K562 (cell line): Measurements from ENCODE around the gene DMAC2. TPM values are rescaled to one million over a fixed set of nuclear protein-coding genes. Genes with fewer than 3 reads are reported as not detected.

Experiments used
- CCNT2 ChIP-seq: IDR thresholded peaks from 2 replicates; pipeline ENCODE4 v1.6.1; 2011; ENCODE audit warnings: borderline replicate concordance, low read depth, mild to moderate bottlenecking, moderate library complexity, mixed read lengths, low read length; ENCODE audit not compliant: insufficient read length; ENCODE audit errors: extremely low read depth
- DPF2 ChIP-seq: fragments of 450-650 bp; IDR thresholded peaks from 2 replicates; pipeline ENCODE4 v1.6.1; 2016
- ETV6 ChIP-seq, 3 experiments: fragments of 150-350 bp in 1 of 3; sonication (generic) in 1 of 3; formaldehyde crosslinking in 1 of 3; IDR thresholded peaks; 2 replicates each; pipeline versions ENCODE4 v1.6.1 to v1.8.0; 2014 to 2022; ENCODE audit warnings: borderline replicate concordance in 2 of 3, low read depth in 2 of 3, antibody characterized with exemption in 1 of 3, low read length in 1 of 3, mild to moderate bottlenecking in 1 of 3, missing genetic modification reagents in 1 of 3
- FOXA3 ChIP-seq, 2 experiments: fragments of 450-650 bp in 1 of 2; sonication (generic) in 1 of 2; formaldehyde crosslinking; IDR thresholded peaks in 1 of 2; conservative IDR thresholded peaks in 1 of 2; 2 replicates each; pipeline versions ENCODE4 v1.4.0 to v1.8.0; 2020 to 2022; ENCODE audit warnings: mild to moderate bottlenecking in 2 of 2, missing genetic modification reagents in 1 of 2
- LEF1 ChIP-seq: fragments of 450-650 bp; IDR thresholded peaks from 2 replicates; pipeline ENCODE4 v1.6.1; 2016; ENCODE audit warnings: mild to moderate bottlenecking
- NFRKB ChIP-seq: fragments of 450-650 bp; IDR thresholded peaks from 2 replicates; pipeline ENCODE4 v1.6.1; 2016; ENCODE audit warnings: low read depth
- OTX1 ChIP-seq: fragments of 450-650 bp; formaldehyde crosslinking; IDR thresholded peaks from 2 replicates; pipeline ENCODE4 v1.4.0; 2022; ENCODE audit warnings: mild to moderate bottlenecking
- POLR2AphosphoS5 ChIP-seq: IDR thresholded peaks from 2 replicates; pipeline ENCODE4 v1.6.1; 2011; ENCODE audit warnings: mild to moderate bottlenecking, low read depth, low read length, moderate library complexity; ENCODE audit not compliant: control insufficient read depth, insufficient read depth
- POLR2B ChIP-seq: fragments of 450-650 bp; IDR thresholded peaks from 2 replicates; pipeline ENCODE4 v1.6.1; 2018; ENCODE audit warnings: low read depth; ENCODE audit not compliant: partially characterized antibody
- POLR2G ChIP-seq: fragments of 200-400 bp; formaldehyde crosslinking; IDR thresholded peaks from 2 replicates; pipeline ENCODE4 v1.6.1; 2017; ENCODE audit warnings: low read depth, mild to moderate bottlenecking, antibody characterized with exemption, low read length, moderate library complexity
- RBFOX2 ChIP-seq: fragments of 200-400 bp; formaldehyde crosslinking; IDR thresholded peaks from 2 replicates; pipeline ENCODE4 v1.6.1; 2017; ENCODE audit warnings: low read depth, mild to moderate bottlenecking, low read length, moderate library complexity
- RCOR1 ChIP-seq, 2 experiments: IDR thresholded peaks; 2 replicates each; pipeline ENCODE4 v1.6.1; 2012; ENCODE audit warnings: low read depth in 2 of 2, low read length in 2 of 2, borderline replicate concordance in 1 of 2, improper control_type of control experiment in 1 of 2
- RREB1 ChIP-seq: fragments of 250-450 bp; sonication (Bioruptor Pico); IDR thresholded peaks from 2 replicates; pipeline ENCODE4 v1.4.0; 2020
- SP1 ChIP-seq: sonication (generic); formaldehyde crosslinking; IDR thresholded peaks from 2 replicates; pipeline ENCODE4 v1.8.1; 2022; ENCODE audit warnings: mild to moderate bottlenecking, missing genetic modification reagents
- SUPT5H ChIP-seq: fragments of 450-650 bp; IDR thresholded peaks from 2 replicates; pipeline ENCODE4 v1.6.1; 2016
- TAL1 ChIP-seq: fragments of 450-650 bp; IDR thresholded peaks from 2 replicates; pipeline ENCODE4 v1.6.1; 2016; ENCODE audit warnings: mild to moderate bottlenecking
- ZBTB26 ChIP-seq: fragments of 450-650 bp; formaldehyde crosslinking; IDR thresholded peaks from 2 replicates; pipeline ENCODE4 v1.4.0; 2022; ENCODE audit warnings: missing genetic modification characterization
- ZEB2 ChIP-seq: fragments of 450-650 bp; IDR thresholded peaks from 2 replicates; pipeline ENCODE4 v1.6.1; 2016
- ZNF830 ChIP-seq: fragments of 250-450 bp; sonication (Bioruptor Pico); IDR thresholded peaks from 2 replicates; pipeline ENCODE4 v1.5.0; 2021; ENCODE audit warnings: mild to moderate bottlenecking
- polyA plus RNA-seq, 8 experiments: library from polyadenylated mRNA; depleted of rRNA in 4 of 8; stranded (reverse) in 5 of 8; unstranded in 3 of 8; fragments of >200 nt; fragmentation: Nextera tagmentation in 2 of 8; fragmentation: Illumina TruSeq in 1 of 8; extraction: Ambion mirVana in 2 of 8; extraction: Trizol in 1 of 8; gene quantifications; 2 replicates each; pipeline versions ENCODE4 v1.2.1 to v1.2.3, GENCODE V29; 2011 to 2014; ENCODE audit warnings: inconsistent platforms in 1 of 8, missing spikeins in 1 of 8
- total RNA-seq, 7 experiments: library from RNA; depleted of rRNA in 6 of 7; stranded (reverse); fragments of >200 nt in 6 of 7; fragmentation: Illumina TruSeq in 2 of 7; extraction: Trizol in 2 of 7; gene quantifications; 2 replicates each; pipeline versions ENCODE4 v1.2.1 to v1.2.3, GENCODE V29; 2011 to 2021; ENCODE audit warnings: low replicate concordance in 1 of 7

DMAC2 gene
- total and polyA plus RNA-seq, 9 of the 15 experiments (the other 6 are each of a cell fraction or from before 2014, with no cell fraction given): 12.9 to 61.2 (median 43.1) TPM

- no peak for TF ChIP-seq RREB1 (CRISPR knock-in tag)
- TF ChIP-seq DPF2: peak; percentile 87
- peak; percentile 67; the same call in 1 of the 2 replicates for TF ChIP-seq NFRKB
- peak; percentile 66 for TF ChIP-seq LEF1
- peak; percentile 62; the same call in 1 of the 2 replicates for TF ChIP-seq ZEB2
- TF ChIP-seq ZNF830: 0 out of 2 replicates have a peak, but pooled peaks have one; percentile 1
- no peak for TF ChIP-seq TAL1
- TF ChIP-seq FOXA3 (CRISPR knock-in tag; conservative IDR thresholded peaks at IDR 0.05 in 1 of 2, IDR thresholded peaks at IDR 0.05 in 1 of 2): no peak
- TF ChIP-seq RCOR1 (IDR thresholded peaks at IDR 0.05; ENCODE audit: borderline replicate concordance in 1 of 2, low read depth in 2 of 2, low read length in 2 of 2): peak in 1 of 2 experiments; percentile 48; a peak in 2 of 4 replicates
- peak; percentile 96 for TF ChIP-seq OTX1 (CRISPR knock-in tag)
- TF ChIP-seq ETV6 (IDR thresholded peaks at IDR 0.05; ENCODE audit: borderline replicate concordance in 1 of 2, low read depth in 2 of 2, low read length in 1 of 2): peak in 1 of 2 experiments; percentile 27; a peak in 1 of 4 replicates
- TF ChIP-seq ETV6 (CRISPR knock-in tag; IDR thresholded peaks at IDR 0.05; ENCODE audit: borderline replicate concordance): no peak
- TF ChIP-seq CCNT2: no peak
- 0 out of 2 replicates have a peak, but pooled peaks have one; percentile 47 for TF ChIP-seq SP1 (CRISPR knock-in tag)
- TF ChIP-seq SUPT5H: peak; percentile 67; the same call in 1 of the 2 replicates
- peak; percentile 97 for TF ChIP-seq ZBTB26 (CRISPR knock-in tag)
- peak; percentile 18; the same call in 1 of the 2 replicates for TF ChIP-seq POLR2AphosphoS5
- TF ChIP-seq POLR2B: peak; percentile 62
- TF ChIP-seq POLR2G: peak; percentile 6; the same call in 1 of the 2 replicates
- peak; percentile 21 for TF ChIP-seq RBFOX2
Measured at GRCh38 chr19:41427647-41428480, 11.8 kb downstream of the DMAC2 start (continued).
